ENCODE measurements around the gene UMAD1. TPM values are rescaled to one million over a fixed set of nuclear protein-coding genes. Genes with fewer than 3 reads are reported as not detected.

Gene UMAD1
- total RNA-seq, 4 donors from 2014 or later = 1.3 to 32.9 (median 15.3) TPM

DNA sequence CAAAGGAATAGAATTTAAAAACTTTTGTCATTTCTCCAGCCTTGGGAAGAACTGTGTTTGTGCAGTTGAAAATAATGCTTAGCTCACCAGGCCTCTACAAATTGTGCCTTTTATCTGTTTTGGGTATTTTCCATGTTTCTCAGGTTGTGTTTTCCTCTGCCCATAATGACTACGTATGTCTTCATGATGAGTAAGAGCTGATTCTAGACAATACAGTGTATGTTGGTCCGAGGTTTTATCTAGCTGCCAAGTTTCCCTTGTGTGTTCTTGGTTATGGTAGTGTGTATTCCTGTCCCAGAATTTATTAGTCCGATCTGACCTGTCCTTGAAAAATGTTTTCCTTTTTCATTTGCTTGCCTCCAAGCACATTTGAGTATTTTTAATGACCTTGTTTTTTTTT lies 244.3 kb downstream of the UMAD1 start:
- H3K9me3 ChIP-seq = no peaks in the 10 kb centered on the region
- intact Hi-C loops (cut with DNase I; ENCODE audit: low total_unique reads) = no loop called here
- no peak overlapping the region for H3K27ac ChIP-seq
- no peak for DNase-seq
- TF ChIP-seq POLR2A (IDR thresholded peaks at IDR 0.05) = no peak
- H3K36me3 ChIP-seq = no peaks in the 10 kb centered on the region
- H3K4me3 ChIP-seq = no peak overlapping the region
- no peaks in the 10 kb centered on the region for H3K4me1 ChIP-seq
- no peaks in the 10 kb centered on the region for H3K27me3 ChIP-seq

- Histone ChIP-seq H3K9me3 (no peaks in the 10 kb centered on the region), H3K27me3 (no peaks in the 10 kb centered on the region), H3K27ac (no peak overlapping the region), H3K36me3 (no peaks in the 10 kb centered on the region), H3K4me1 (no peaks in the 10 kb centered on the region), H3K4me3 (no peak overlapping the region)
- no peak for DNase-seq
- intact Hi-C loops (cut with DNase I; ENCODE audit: low total_unique reads) = no loop called here
- TF ChIP-seq POLR2A (IDR thresholded peaks at IDR 0.05) (no peak), CTCF (IDR thresholded peaks at IDR 0.05) (no peak)
Measured at GRCh38 chr7:7889791-7890568, 249.4 kb downstream of the UMAD1 start.

- no peak overlapping the region for H3K27ac ChIP-seq
- intact Hi-C loops (cut with DNase I; ENCODE audit: low total_unique reads) = no loop called here
- H3K9me3 ChIP-seq = no peaks in the 10 kb centered on the region
- H3K4me3 ChIP-seq = no peak overlapping the region
- no peaks in the 10 kb centered on the region for H3K27me3 ChIP-seq
- no peaks in the 10 kb centered on the region for H3K4me1 ChIP-seq
- no peaks in the 10 kb centered on the region for H3K36me3 ChIP-seq
- no peak for DNase-seq
- TF ChIP-seq POLR2A (IDR thresholded peaks at IDR 0.05) (no peak), CTCF (IDR thresholded peaks at IDR 0.05) (no peak)
Measured at GRCh38 chr7:7895004-7895650, 254.6 kb downstream of the UMAD1 start.

- Histone ChIP-seq H3K9me3 (no peaks in the 10 kb centered on the region), H3K36me3 (no peaks in the 10 kb centered on the region), H3K27me3 (no peaks in the 10 kb centered on the region), H3K4me1 (no peaks in the 10 kb centered on the region), H3K4me3 (no peak overlapping the region), H3K27ac (no peak overlapping the region)
- intact Hi-C loops (cut with DNase I; ENCODE audit: low total_unique reads) = no loop called here
- DNase-seq = no peak
- no peak for TF ChIP-seq CTCF (IDR thresholded peaks at IDR 0.05)
- no peak for TF ChIP-seq POLR2A (IDR thresholded peaks at IDR 0.05)
Measured at GRCh38 chr7:7895754-7896153, 255.2 kb downstream of the UMAD1 start.

GRCh38 chr7:7897509-7897908 lies 257.0 kb downstream of the UMAD1 start:
- Histone ChIP-seq H3K27ac (no peak overlapping the region), H3K4me1 (no peaks in the 10 kb centered on the region), H3K36me3 (no peaks in the 10 kb centered on the region), H3K9me3 (no peaks in the 10 kb centered on the region), H3K27me3 (no peaks in the 10 kb centered on the region), H3K4me3 (no peak overlapping the region)
- no peak for DNase-seq
- TF ChIP-seq CTCF (IDR thresholded peaks at IDR 0.05) = no peak
- TF ChIP-seq POLR2A (IDR thresholded peaks at IDR 0.05) = no peak
- intact Hi-C loops (cut with DNase I; ENCODE audit: low total_unique reads) = no loop called here
